Memory B cell (primary cell): Measurements from ENCODE around the gene HYDIN.
"Not testable (repeated sequence)": the region's sequence is repeated elsewhere in the genome, so short reads cannot be mapped to it uniquely, and the experiment has no call there.

Experiments
- ATAC-seq: fragments of 150-1000 bp; cut with Tn5 transposase; 2 replicates; pipeline ENCODE4 v1.10.0; 2021; ENCODE audit warnings: low read depth, mild to moderate bottlenecking, moderate library complexity
- DNase-seq, 2 donors: peaks; one replicate each; pipeline ENCODE4 v3.0.0; 2022; ENCODE audit warnings: low spot score in 2 of 2
- H3K27ac Mint-ChIP-seq: one replicate; pipeline ENCODE4 v1.8.0; 2022; ENCODE audit warnings: mild to moderate bottlenecking, moderate library complexity, mixed read lengths
- H3K27me3 Mint-ChIP-seq: one replicate; pipeline ENCODE4 v1.8.0; 2022; ENCODE audit warnings: mixed read lengths
- H3K36me3 Mint-ChIP-seq: one replicate; pipeline ENCODE4 v1.8.0; 2022; ENCODE audit warnings: mild to moderate bottlenecking, mixed read lengths
- H3K4me1 Mint-ChIP-seq: one replicate; pipeline ENCODE4 v1.8.0; 2022; ENCODE audit warnings: mixed read lengths
- H3K4me3 Mint-ChIP-seq: one replicate; pipeline ENCODE4 v1.8.0; 2022; ENCODE audit warnings: mild to moderate bottlenecking, moderate library complexity, mixed read lengths
- H3K9me3 Mint-ChIP-seq: one replicate; pipeline ENCODE4 v1.8.0; 2022; ENCODE audit warnings: mixed read lengths

The HYDIN gene

GRCh38 chr16:70861996-70862395 is 368.5 kb downstream of the HYDIN start:
- DNase-seq, H3K36me3 Mint-ChIP-seq, H3K27ac Mint-ChIP-seq, H3K4me1 Mint-ChIP-seq, ATAC-seq, H3K4me3 Mint-ChIP-seq, H3K27me3 Mint-ChIP-seq, H3K9me3 Mint-ChIP-seq: not testable (repeated sequence)

GRCh38 chr16:70851299-70851698 is 379.2 kb downstream of the HYDIN start:
- not testable (repeated sequence) for H3K4me1 Mint-ChIP-seq, DNase-seq, H3K36me3 Mint-ChIP-seq, ATAC-seq, H3K27ac Mint-ChIP-seq, H3K4me3 Mint-ChIP-seq, H3K27me3 Mint-ChIP-seq, H3K9me3 Mint-ChIP-seq

- ATAC-seq, H3K27me3 Mint-ChIP-seq, H3K4me1 Mint-ChIP-seq, H3K36me3 Mint-ChIP-seq, DNase-seq, H3K27ac Mint-ChIP-seq, H3K9me3 Mint-ChIP-seq, H3K4me3 Mint-ChIP-seq: not testable (repeated sequence)
These were observed 406.9 kb downstream of the HYDIN start for GRCh38 chr16:70823498-70824118.

GRCh38 chr16:70822734-70823133 is 407.8 kb downstream of the HYDIN start:
- H3K27ac Mint-ChIP-seq, ATAC-seq, H3K27me3 Mint-ChIP-seq, H3K36me3 Mint-ChIP-seq, DNase-seq, H3K4me1 Mint-ChIP-seq, H3K9me3 Mint-ChIP-seq, H3K4me3 Mint-ChIP-seq: not testable (repeated sequence)

GRCh38 chr16:70818088-70818487 is 412.4 kb downstream of the HYDIN start:
- H3K27me3 Mint-ChIP-seq, H3K4me1 Mint-ChIP-seq, H3K27ac Mint-ChIP-seq, ATAC-seq, DNase-seq, H3K36me3 Mint-ChIP-seq, H3K9me3 Mint-ChIP-seq, H3K4me3 Mint-ChIP-seq: not testable (repeated sequence)

GRCh38 chr16:70809392-70810060 is 421.0 kb downstream of the HYDIN start:
- H3K27ac Mint-ChIP-seq, result no peak overlapping the region
- no peaks in the 10 kb centered on the region for H3K36me3 Mint-ChIP-seq
- no peak overlapping the region for H3K4me3 Mint-ChIP-seq
- H3K4me1 Mint-ChIP-seq, result no peaks in the 10 kb centered on the region
- ATAC-seq (peak; percentile 31), DNase-seq (no peak)
- peaks cover 9% of the 10 kb centered on the region for H3K27me3 Mint-ChIP-seq
- H3K9me3 Mint-ChIP-seq, result no peaks in the 10 kb centered on the region

GRCh38 chr16:70808371-70808770 is 422.2 kb downstream of the HYDIN start:
- Mint-ChIP-seq H3K36me3 (no peaks in the 10 kb centered on the region), H3K27me3 (peaks cover 9% of the 10 kb centered on the region), H3K27ac (no peak overlapping the region), H3K4me3 (no peak overlapping the region), H3K4me1 (no peaks in the 10 kb centered on the region), H3K9me3 (peaks cover 2% of the 10 kb centered on the region)
- no peak for ATAC-seq
- no peak for DNase-seq

- Mint-ChIP-seq H3K36me3 (no peaks in the 10 kb centered on the region), H3K4me1 (no peaks in the 10 kb centered on the region), H3K27me3 (peaks cover 9% of the 10 kb centered on the region), H3K27ac (no peak overlapping the region), H3K4me3 (no peak overlapping the region), H3K9me3 (peaks cover 3% of the 10 kb centered on the region)
- no peak for DNase-seq
- no peak for ATAC-seq
These were observed 424.7 kb downstream of the HYDIN start for GRCh38 chr16:70805787-70806186.

- DNase-seq (no peak), ATAC-seq (no peak)
- Mint-ChIP-seq H3K4me3 (no peak overlapping the region), H3K27me3 (peaks cover 9% of the 10 kb centered on the region), H3K9me3 (peaks cover 3% of the 10 kb centered on the region), H3K27ac (no peak overlapping the region), H3K36me3 (no peaks in the 10 kb centered on the region), H3K4me1 (peaks cover 3% of the 10 kb centered on the region)
These were observed 425.1 kb downstream of the HYDIN start for GRCh38 chr16:70805380-70805779.

GRCh38 chr16:70804734-70805169 is 425.8 kb downstream of the HYDIN start:
- peaks cover 3% of the 10 kb centered on the region for H3K9me3 Mint-ChIP-seq
- H3K27ac Mint-ChIP-seq, result no peak overlapping the region
- H3K27me3 Mint-ChIP-seq, result peaks cover 7% of the 10 kb centered on the region
- no peak overlapping the region for H3K4me3 Mint-ChIP-seq
- ATAC-seq (no peak), DNase-seq (no peak)
- peaks cover 6% of the 10 kb centered on the region for H3K4me1 Mint-ChIP-seq
- H3K36me3 Mint-ChIP-seq, result no peaks in the 10 kb centered on the region

- Mint-ChIP-seq H3K36me3 (no peaks in the 10 kb centered on the region), H3K27me3 (peaks cover 7% of the 10 kb centered on the region), H3K27ac (no peak overlapping the region), H3K4me1 (peaks cover 10% of the 10 kb centered on the region), H3K4me3 (no peak overlapping the region), H3K9me3 (peaks cover 3% of the 10 kb centered on the region)
- DNase-seq (no peak), ATAC-seq (no peak)
These were observed 426.3 kb downstream of the HYDIN start for GRCh38 chr16:70804153-70804733.

- no peak for DNase-seq
- Mint-ChIP-seq H3K4me3 (no peak overlapping the region), H3K36me3 (no peaks in the 10 kb centered on the region)
These were observed 427.2 kb downstream of the HYDIN start for GRCh38 chr16:70803319-70803718.

GRCh38 chr16:70801611-70802010 is 428.9 kb downstream of the HYDIN start:
- Mint-ChIP-seq H3K27ac (peak overlapping the region; percentile 96), H3K4me1 (peaks cover 16% of the 10 kb centered on the region), H3K27me3 (peaks cover 1% of the 10 kb centered on the region), H3K9me3 (peaks cover 3% of the 10 kb centered on the region), H3K4me3 (peak overlapping the region; percentile 99), H3K36me3 (peaks cover 8% of the 10 kb centered on the region)
- ATAC-seq, result no peak
- DNase-seq, result no peak

More at GRCh38 chr16:70803319-70803718, 427.2 kb downstream of the HYDIN start:
- Mint-ChIP-seq H3K27ac (no peak overlapping the region), H3K4me1 (peaks cover 14% of the 10 kb centered on the region), H3K27me3 (peaks cover 7% of the 10 kb centered on the region), H3K9me3 (peaks cover 3% of the 10 kb centered on the region)
- ATAC-seq, result no peak

GRCh38 chr16:70800781-70801480 is 429.6 kb downstream of the HYDIN start, which contains the start of gene VAC14:
TSS of gene VAC14 (minus strand) at chr16:70801158. CDS start at chr16:70800900, 258 bp downstream.
- H3K27me3 Mint-ChIP-seq, result no peaks in the 10 kb centered on the region
- ATAC-seq, result peak; percentile 93
- peak within 1 kb of the TSS; percentile 96 for H3K27ac Mint-ChIP-seq

More at GRCh38 chr16:70800781-70801480, 429.6 kb downstream of the HYDIN start, which contains the start of gene VAC14:
- Mint-ChIP-seq H3K4me3 (peak within 1 kb of the TSS; percentile 99), H3K36me3 (peaks cover 9% of the 10 kb centered on the region), H3K4me1 (peaks cover 18% of the 10 kb centered on the region), H3K9me3 (peaks cover 3% of the 10 kb centered on the region)
- DNase-seq, result peak; percentile 98
